NB4 (cell line): ENCODE results near the gene MSH2.

Source experiments
- CTCF ChIP-seq: IDR thresholded peaks from one replicate; pipeline ENCODE4 v1.5.1; 2012; ENCODE audit warnings: low read depth, low read length
- POLR2A ChIP-seq: IDR thresholded peaks from 2 replicates; pipeline ENCODE4 v1.6.1; 2011; ENCODE audit warnings: mild to moderate bottlenecking; ENCODE audit not compliant: insufficient read length; ENCODE audit errors: extremely low read depth

GRCh38 chr2:47509821-47510385, 106.9 kb downstream of the MSH2 start:
- TF ChIP-seq CTCF = no peak
- no peak for TF ChIP-seq POLR2A
